HUES48 (cell line): ENCODE data around the gene ADSS1.
"Not testable (repeated sequence)": the region's sequence is repeated elsewhere in the genome, so short reads cannot be mapped to it uniquely, and the experiment has no call there.

ENCODE experiments used
- H3K27ac ChIP-seq: one replicate; pipeline ENCODE4 v1.7.0; 2013; ENCODE audit warnings: low read depth, low read length, inconsistent platforms
- H3K27me3 ChIP-seq: 2 replicates; pipeline ENCODE4 v1.6.1; 2013; ENCODE audit warnings: mild to moderate bottlenecking, low read length; ENCODE audit not compliant: control insufficient read depth, insufficient read depth
- H3K36me3 ChIP-seq: 2 replicates; pipeline ENCODE4 v1.6.1; 2013; ENCODE audit warnings: low read length; ENCODE audit not compliant: control insufficient read depth, insufficient read depth
- H3K4me1 ChIP-seq: 2 replicates; pipeline ENCODE4 v1.6.1; 2013; ENCODE audit warnings: mild to moderate bottlenecking, low read length; ENCODE audit not compliant: control insufficient read depth, insufficient read depth
- H3K4me3 ChIP-seq: 2 replicates; pipeline ENCODE4 v1.5.1; 2013; ENCODE audit warnings: mild to moderate bottlenecking, low read depth, low read length
- H3K9ac ChIP-seq: 2 replicates; pipeline ENCODE4 v1.6.1; 2013; ENCODE audit warnings: mild to moderate bottlenecking, low read depth, low read length, moderate library complexity
- H3K9me3 ChIP-seq: 2 replicates; pipeline ENCODE4 v1.6.1; 2013; ENCODE audit warnings: low read length; ENCODE audit not compliant: control insufficient read depth, insufficient read depth

Gene ADSS1

GRCh38 chr14:104722938-104723650, 935 bp upstream of the ADSS1 start:
- Histone ChIP-seq H3K27me3 (no peaks in the 10 kb centered on the region; the same call in none of the 2 replicates), H3K4me1 (peaks cover 11% of the 10 kb centered on the region; the same call in 1 of the 2 replicates), H3K9ac (no peak overlapping the region), H3K9me3 (no peaks in the 10 kb centered on the region), H3K27ac (no peak overlapping the region), H3K36me3 (no peaks in the 10 kb centered on the region), H3K4me3 (no peak overlapping the region)

- Histone ChIP-seq H3K27ac (no peak overlapping the region), H3K27me3 (no peaks in the 10 kb centered on the region; the same call in none of the 2 replicates), H3K4me3 (peak overlapping the region; percentile 79), H3K9me3 (no peaks in the 10 kb centered on the region), H3K4me1 (peaks cover 11% of the 10 kb centered on the region; the same call in 1 of the 2 replicates), H3K36me3 (no peaks in the 10 kb centered on the region), H3K9ac (no peak overlapping the region)
Observed at GRCh38 chr14:104724407-104724980, 465 bp downstream of the ADSS1 start.

- peak overlapping the region; percentile 79 for H3K4me3 ChIP-seq
Observed at GRCh38 chr14:104724981-104725771, 1.1 kb downstream of the ADSS1 start.

DNA sequence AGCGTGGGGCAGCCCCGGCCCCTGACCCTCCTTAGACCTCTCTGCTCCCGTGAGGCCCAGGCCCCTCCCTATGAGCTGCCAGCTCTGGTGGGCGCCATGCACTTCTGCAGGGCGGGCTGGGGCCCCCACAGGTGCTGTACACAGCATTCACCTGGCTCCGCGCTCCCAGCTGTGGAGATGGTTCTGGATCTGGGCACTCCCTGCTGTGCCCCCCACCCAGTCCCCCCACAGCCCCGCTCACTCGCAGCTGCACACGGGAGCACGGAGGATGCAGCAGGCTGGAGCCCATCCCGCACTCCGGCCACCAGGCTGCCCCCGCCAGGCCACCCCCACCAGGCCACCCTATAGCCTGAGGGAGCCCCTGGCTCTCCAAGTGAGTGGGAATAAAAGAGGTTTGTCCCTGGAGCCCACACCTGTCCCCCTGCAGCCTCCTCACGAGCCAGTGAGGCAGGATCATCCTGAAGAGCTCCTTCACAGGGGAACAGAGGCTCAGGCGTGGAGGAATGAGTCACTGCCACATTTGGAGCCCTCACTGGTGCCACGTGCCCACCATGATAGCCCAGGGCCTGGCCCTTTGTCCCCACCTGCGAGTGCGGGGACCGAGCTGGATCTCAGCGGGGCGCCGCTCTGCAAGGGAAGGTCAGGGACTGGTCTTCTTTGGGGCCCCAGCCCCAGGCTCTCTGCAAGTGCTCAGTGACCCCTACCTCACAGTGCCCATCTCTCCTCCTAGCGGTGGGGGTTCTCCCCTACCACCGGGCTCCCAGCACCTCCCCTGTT, 1.9 kb downstream of the ADSS1 start:
- no peak overlapping the region; the same call in 1 of the 2 replicates for H3K4me3 ChIP-seq
- no peaks in the 10 kb centered on the region for H3K9me3 ChIP-seq
- H3K36me3 ChIP-seq = no peaks in the 10 kb centered on the region
- H3K27me3 ChIP-seq = no peaks in the 10 kb centered on the region; the same call in none of the 2 replicates
- H3K9ac ChIP-seq = no peak overlapping the region
- H3K27ac ChIP-seq = no peak overlapping the region
- H3K4me1 ChIP-seq = peaks cover 11% of the 10 kb centered on the region; the same call in 1 of the 2 replicates

More at GRCh38 chr14:104724981-104725771, 1.1 kb downstream of the ADSS1 start:
- H3K27me3 ChIP-seq = no peaks in the 10 kb centered on the region; the same call in none of the 2 replicates
- H3K9ac ChIP-seq = no peak overlapping the region
- H3K4me1 ChIP-seq = peaks cover 11% of the 10 kb centered on the region; the same call in 1 of the 2 replicates
- H3K9me3 ChIP-seq = no peaks in the 10 kb centered on the region
- no peaks in the 10 kb centered on the region for H3K36me3 ChIP-seq
- no peak overlapping the region for H3K27ac ChIP-seq

DNA sequence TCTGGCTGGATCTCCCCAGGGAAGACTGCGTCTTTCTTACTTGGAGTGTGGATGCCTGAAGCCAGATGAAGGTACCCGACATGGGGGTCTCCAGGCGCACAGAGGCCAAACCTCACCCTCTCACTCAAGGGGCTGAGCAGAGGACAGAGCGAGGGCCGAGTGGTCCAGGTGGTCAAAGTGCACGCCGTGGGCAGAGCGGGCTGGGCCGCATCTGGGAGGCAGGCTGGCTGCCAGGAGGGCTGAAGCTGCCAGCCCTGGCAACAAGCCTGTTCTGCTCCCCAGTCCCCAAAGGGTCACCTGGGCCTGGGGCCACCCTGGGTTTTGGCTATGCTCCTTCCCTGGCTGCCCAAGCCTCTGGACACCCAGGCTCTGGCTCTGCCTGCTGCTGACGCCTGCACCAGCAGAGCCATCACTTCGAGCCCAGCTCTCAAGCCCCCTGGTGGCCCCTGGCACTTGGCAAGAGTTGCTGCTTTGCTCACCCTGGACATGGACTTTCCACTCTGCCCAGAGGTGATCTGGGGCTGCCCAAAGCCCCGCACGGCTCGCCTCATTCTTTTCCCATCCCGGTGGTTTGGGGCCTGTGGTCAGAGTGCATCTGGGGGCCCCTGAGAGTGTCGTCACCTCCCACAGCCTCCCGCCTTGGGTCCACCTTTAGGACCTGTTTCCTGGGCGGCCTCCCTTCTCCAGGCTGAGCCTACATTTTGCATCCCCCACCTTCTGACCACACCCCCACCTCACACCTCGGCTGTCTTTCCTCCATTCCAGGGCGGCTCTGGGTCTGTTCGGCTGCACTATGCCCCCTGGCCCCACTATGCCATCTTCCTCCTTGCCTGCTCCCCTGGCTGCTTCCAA, 2.8 kb downstream of the ADSS1 start:
- H3K36me3 ChIP-seq = no peaks in the 10 kb centered on the region
- peaks cover 11% of the 10 kb centered on the region; the same call in 1 of the 2 replicates for H3K4me1 ChIP-seq
- no peaks in the 10 kb centered on the region for H3K9me3 ChIP-seq
- H3K4me3 ChIP-seq = no peak overlapping the region
- H3K27ac ChIP-seq = no peak overlapping the region
- no peak overlapping the region for H3K9ac ChIP-seq
- no peaks in the 10 kb centered on the region; the same call in none of the 2 replicates for H3K27me3 ChIP-seq

- H3K27ac ChIP-seq = no peak overlapping the region
- no peaks in the 10 kb centered on the region for H3K36me3 ChIP-seq
- H3K4me3 ChIP-seq = no peak overlapping the region
- peaks cover 11% of the 10 kb centered on the region; the same call in 1 of the 2 replicates for H3K4me1 ChIP-seq
- no peaks in the 10 kb centered on the region for H3K9me3 ChIP-seq
- no peaks in the 10 kb centered on the region for H3K27me3 ChIP-seq
- no peak overlapping the region for H3K9ac ChIP-seq
Observed at GRCh38 chr14:104728631-104729030, 4.6 kb downstream of the ADSS1 start.

DNA sequence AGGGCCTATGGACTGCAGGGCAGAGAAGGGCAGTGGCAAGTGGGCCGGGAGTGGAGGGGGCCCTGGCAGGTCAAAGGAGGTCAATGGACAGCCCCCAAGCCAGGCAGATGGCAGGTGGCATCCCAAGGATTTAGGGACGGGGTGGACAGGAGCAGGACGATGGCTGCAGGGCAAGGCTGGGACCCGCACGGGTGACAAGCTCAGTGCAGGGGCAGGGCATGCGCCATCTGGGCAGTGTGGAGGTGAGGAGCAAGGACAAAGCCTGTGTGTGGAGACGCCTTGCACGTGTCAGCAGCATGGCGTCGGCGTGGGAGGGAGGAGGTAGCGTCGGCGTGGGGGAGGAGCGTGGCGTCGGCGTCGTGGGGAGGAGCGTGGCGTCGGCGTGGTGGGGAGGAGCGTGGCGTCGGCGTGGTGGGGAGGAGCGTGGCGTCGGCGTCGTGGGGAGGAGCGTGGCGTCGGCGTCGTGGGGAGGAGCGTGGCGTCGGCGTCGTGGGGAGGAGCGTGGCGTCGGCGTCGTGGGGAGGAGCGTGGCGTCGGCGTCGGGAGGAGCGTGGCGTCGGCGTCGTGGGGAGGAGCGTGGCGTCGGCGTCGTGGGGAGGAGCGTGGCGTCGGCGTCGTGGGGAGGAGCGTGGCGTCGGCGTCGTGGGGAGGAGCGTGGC, 5.3 kb downstream of the ADSS1 start:
- not testable (repeated sequence) for H3K36me3 ChIP-seq, H3K27me3 ChIP-seq, H3K27ac ChIP-seq, H3K4me3 ChIP-seq, H3K9ac ChIP-seq, H3K9me3 ChIP-seq
- H3K4me1 ChIP-seq = peaks cover 11% of the 10 kb centered on the region; the same call in 1 of the 2 replicates

DNA sequence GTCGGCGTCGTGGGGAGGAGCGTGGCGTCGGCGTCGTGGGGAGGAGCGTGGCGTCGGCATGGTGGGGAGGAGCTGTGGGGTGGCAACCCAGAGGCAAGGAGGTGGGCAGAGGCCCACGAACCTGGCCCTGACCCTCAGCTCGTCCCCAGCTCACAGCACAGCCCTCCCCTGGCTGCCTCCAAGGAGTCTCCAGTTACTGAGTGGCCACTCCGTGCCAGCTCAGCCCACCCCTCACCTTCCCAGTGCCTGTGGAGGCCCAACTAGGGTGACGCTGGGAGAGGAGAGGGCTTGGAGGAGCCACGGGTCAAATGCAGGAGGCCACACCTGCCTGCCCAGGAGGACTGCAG, 5.8 kb downstream of the ADSS1 start:
- H3K9ac ChIP-seq = no peak overlapping the region
- H3K9me3 ChIP-seq = no peaks in the 10 kb centered on the region
- no peaks in the 10 kb centered on the region for H3K27me3 ChIP-seq
- no peaks in the 10 kb centered on the region for H3K36me3 ChIP-seq
- peaks cover 7% of the 10 kb centered on the region; the same call in 1 of the 2 replicates for H3K4me1 ChIP-seq
- no peak overlapping the region for H3K4me3 ChIP-seq
- H3K27ac ChIP-seq = no peak overlapping the region

GRCh38 chr14:104730487-104730886, 6.5 kb downstream of the ADSS1 start:
- Histone ChIP-seq H3K9me3 (no peaks in the 10 kb centered on the region), H3K4me1 (0 out of 2 replicates have a peak, but pooled peaks cover under 1% of the 10 kb centered on the region), H3K4me3 (no peak overlapping the region), H3K27ac (no peak overlapping the region), H3K36me3 (no peaks in the 10 kb centered on the region), H3K9ac (no peak overlapping the region), H3K27me3 (no peaks in the 10 kb centered on the region)
